GM23338 (cell line): ENCODE measurements around the gene SLC17A7. TPM values are rescaled to one million over a fixed set of nuclear protein-coding genes. Genes with fewer than 3 reads are reported as not detected.
A peak's percentile ranks its signal among the peaks of the same experiment; 100 is the strongest.

ENCODE experiments used
- ATAC-seq: fragments of 200-7000 bp; cut with Tn5 transposase; 3 replicates; pipeline ENCODE4 v1.9.1; 2020
- DNase-seq: peaks from one replicate; pipeline ENCODE4 v3.0.0-alpha.2; 2015; ENCODE audit warnings: low spot score
- H2AFZ ChIP-seq: fragments of 200-600 bp; sonication (generic); 2 replicates; pipeline ENCODE4 v1.8.0; 2016; ENCODE audit warnings: antibody characterized with exemption, mild to moderate bottlenecking, moderate library complexity
- H3F3A ChIP-seq: fragments of 200-600 bp; sonication (generic); replicated peaks from 2 replicates; pipeline ENCODE4 v1.8.0; 2017; ENCODE audit warnings: antibody characterized with exemption, mixed run types, low read depth
- H3K27ac ChIP-seq: fragments of 200-600 bp; sonication (generic); 2 replicates; pipeline ENCODE4 v1.6.1; 2016; ENCODE audit warnings: low read depth
- H3K27me3 ChIP-seq: fragments of 200-600 bp; sonication (generic); 2 replicates; pipeline ENCODE4 v1.8.0; 2016; ENCODE audit warnings: mild to moderate bottlenecking, mixed run types, moderate library complexity; ENCODE audit not compliant: insufficient read depth
- H3K36me3 ChIP-seq: fragments of 200-600 bp; sonication (generic); 2 replicates; pipeline ENCODE4 v1.8.0; 2016; ENCODE audit warnings: mild to moderate bottlenecking; ENCODE audit not compliant: insufficient read depth
- H3K4me1 ChIP-seq: fragments of 200-600 bp; sonication (generic); 2 replicates; pipeline ENCODE4 v1.8.0; 2016; ENCODE audit warnings: mild to moderate bottlenecking, moderate library complexity; ENCODE audit not compliant: insufficient read depth
- H3K4me2 ChIP-seq: fragments of 200-600 bp; sonication (generic); 2 replicates; pipeline ENCODE4 v1.7.1; 2017; ENCODE audit warnings: mixed run types
- H3K4me3 ChIP-seq: fragments of 200-600 bp; sonication (generic); 2 replicates; pipeline ENCODE4 v1.6.1; 2016; ENCODE audit warnings: mixed run types
- H3K79me2 ChIP-seq: fragments of 200-600 bp; sonication (generic); replicated peaks from 2 replicates; pipeline ENCODE4 v1.8.0; 2017; ENCODE audit warnings: mild to moderate bottlenecking; ENCODE audit not compliant: insufficient read depth
- H3K9me2 ChIP-seq: fragments of 200-600 bp; sonication (generic); 2 replicates; pipeline ENCODE4 v1.8.0; 2017; ENCODE audit not compliant: insufficient read depth
- H4K20me1 ChIP-seq: fragments of 200-600 bp; sonication (generic); replicated peaks from 2 replicates; pipeline ENCODE4 v1.8.0; 2017; ENCODE audit warnings: mild to moderate bottlenecking; ENCODE audit not compliant: insufficient read depth
- H3K27ac Mint-ChIP-seq: 2 replicates; pipeline ENCODE4 v1.8.0; 2020; ENCODE audit warnings: inconsistent platforms, mild to moderate bottlenecking, moderate library complexity, mixed read lengths
- H3K27me3 Mint-ChIP-seq: 3 replicates; pipeline ENCODE4 v1.8.0; 2022; ENCODE audit warnings: low read depth, mild to moderate bottlenecking, moderate library complexity, mixed read lengths, inconsistent platforms; ENCODE audit not compliant: insufficient read depth, poor library complexity
- H3K36me3 Mint-ChIP-seq: 3 replicates; pipeline ENCODE4 v1.8.0; 2021; ENCODE audit warnings: low read depth, mild to moderate bottlenecking, inconsistent platforms, moderate library complexity, mixed read lengths
- H3K4me1 Mint-ChIP-seq: 3 replicates; pipeline ENCODE4 v1.8.0; 2020; ENCODE audit warnings: mild to moderate bottlenecking, inconsistent platforms, mixed read lengths
- H3K4me3 Mint-ChIP-seq: 3 replicates; pipeline ENCODE4 v1.8.0; 2021; ENCODE audit warnings: moderate library complexity, mild to moderate bottlenecking, inconsistent platforms, mixed read lengths
- H3K9me3 Mint-ChIP-seq: 3 replicates; pipeline ENCODE4 v1.8.0; 2020; ENCODE audit warnings: moderate library complexity, mild to moderate bottlenecking, inconsistent platforms, mixed read lengths
- CREB1 ChIP-seq: fragments of 250-450 bp; sonication (Bioruptor Pico); IDR thresholded peaks from 2 replicates; pipeline ENCODE4 v1.5.0; 2020; ENCODE audit warnings: low read depth, mild to moderate bottlenecking, moderate library complexity
- EZH2phosphoT487 ChIP-seq: fragments of 200-600 bp; sonication (generic); IDR thresholded peaks from one replicate; pipeline ENCODE4 v1.8.1; 2018; ENCODE audit warnings: antibody characterized with exemption; ENCODE audit not compliant: unreplicated experiment
- POLR2AphosphoS5 ChIP-seq: IDR thresholded peaks from 2 replicates; pipeline ENCODE4 v1.6.1; 2016; ENCODE audit warnings: antibody characterized with exemption, low read depth
- ZNF462 ChIP-seq: fragments of 250-450 bp; sonication (Bioruptor Pico); IDR thresholded peaks from 2 replicates; pipeline ENCODE4 v1.5.0; 2020; ENCODE audit warnings: mild to moderate bottlenecking, moderate library complexity
- polyA plus RNA-seq: library from polyadenylated mRNA; unstranded; fragments of >200 nt; fragmentation: Nextera tagmentation; extraction: Ambion mirVana; gene quantifications from 2 replicates; pipeline ENCODE4 v1.2.1, GENCODE V29; 2016
- total RNA-seq: library from RNA; depleted of rRNA; stranded (reverse); fragments of >200 nt; shearing (Covaris generic); gene quantifications from 2 replicates; pipeline ENCODE4 v1.2.3, GENCODE V29; 2014
- TF ChIP-seq, protein P1 (sequence below): IDR thresholded peaks from 2 replicates; pipeline ENCODE4 v1.6.1; 2016; ENCODE audit warnings: antibody characterized with exemption

The SLC17A7 gene
- total and polyA plus RNA-seq, 2 experiments from 2014 or later = 0.90 to 1.5 TPM

GRCh38 chr19:49451430-49452181 lies 10.3 kb upstream of the SLC17A7 start, which contains the start of gene PIH1D1:
Gene PIH1D1, minus strand, starts transcription at chr19:49451814. Its CDS starts 240 bp downstream, at chr19:49451574.
- Mint-ChIP-seq H3K4me3 (peak within 1 kb of the TSS; percentile 95), H3K9me3 (peaks cover 9% of the 10 kb centered on the region; the same call in 2 of the 3 replicates), H3K36me3 (peaks cover 55% of the 10 kb centered on the region), H3K27me3 (peaks cover 31% of the 10 kb centered on the region), H3K27ac (peak within 1 kb of the TSS; percentile 99), H3K4me1 (peaks cover 21% of the 10 kb centered on the region)
- Histone ChIP-seq H3K4me3 (peak within 1 kb of the TSS; percentile 85), H3K9me2 (no peaks in the 10 kb centered on the region), H3K4me2 (peak within 1 kb of the TSS; percentile 75), H3K79me2 (peaks cover 30% of the 10 kb centered on the region), H3K27ac (peak within 1 kb of the TSS; percentile 93), H2AFZ (no peak within 1 kb of the TSS), H3K4me1 (peaks cover 21% of the 10 kb centered on the region; the same call in 1 of the 2 replicates), H3K27me3 (no peaks in the 10 kb centered on the region), H4K20me1 (peaks cover 8% of the 10 kb centered on the region; the same call in 1 of the 2 replicates), H3F3A (peaks cover 22% of the 10 kb centered on the region; the same call in 1 of the 2 replicates), H3K36me3 (peaks cover 4% of the 10 kb centered on the region; the same call in 1 of the 2 replicates)
- ATAC-seq (peak; percentile 68), DNase-seq (peak; percentile 100)
- TF ChIP-seq POLR2AphosphoS5 (peak; percentile 97), EZH2phosphoT487 (no peak), CREB1 (CRISPR knock-in tag) (0 out of 2 replicates have a peak, but pooled peaks have one; percentile 45)
- TF ChIP-seq, protein P1, sequence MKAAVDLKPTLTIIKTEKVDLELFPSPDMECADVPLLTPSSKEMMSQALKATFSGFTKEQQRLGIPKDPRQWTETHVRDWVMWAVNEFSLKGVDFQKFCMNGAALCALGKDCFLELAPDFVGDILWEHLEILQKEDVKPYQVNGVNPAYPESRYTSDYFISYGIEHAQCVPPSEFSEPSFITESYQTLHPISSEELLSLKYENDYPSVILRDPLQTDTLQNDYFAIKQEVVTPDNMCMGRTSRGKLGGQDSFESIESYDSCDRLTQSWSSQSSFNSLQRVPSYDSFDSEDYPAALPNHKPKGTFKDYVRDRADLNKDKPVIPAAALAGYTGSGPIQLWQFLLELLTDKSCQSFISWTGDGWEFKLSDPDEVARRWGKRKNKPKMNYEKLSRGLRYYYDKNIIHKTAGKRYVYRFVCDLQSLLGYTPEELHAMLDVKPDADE = peak; percentile 92

DNA sequence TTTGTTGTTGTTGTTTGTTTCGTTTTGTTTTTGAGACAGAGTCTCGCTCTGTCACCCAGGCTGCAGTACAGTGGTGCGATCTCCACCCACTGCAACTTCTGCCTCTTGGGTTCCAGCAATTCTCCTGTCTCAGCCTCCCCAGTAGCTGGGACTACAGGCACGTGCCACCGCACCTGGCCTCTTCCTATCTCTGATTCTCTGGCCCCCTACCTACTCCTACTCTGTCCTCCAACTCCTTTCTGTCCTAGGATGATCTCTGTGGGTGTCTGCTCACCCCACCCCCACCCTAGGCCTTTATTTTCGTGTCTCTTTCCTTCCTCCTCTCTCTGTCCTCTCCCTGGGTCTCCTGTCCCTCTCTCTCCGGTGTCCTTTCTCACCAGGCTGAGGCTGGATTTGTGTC lies 9.1 kb upstream of the SLC17A7 start:
- 0 out of 2 replicates have a peak overlapping the region, but pooled peaks have one; percentile 32 for H3K27ac ChIP-seq
- no peak for DNase-seq

More for the DNA sequence above, 9.1 kb upstream of the SLC17A7 start:
- no peaks in the 10 kb centered on the region for H3K9me2 ChIP-seq
- no peak for TF ChIP-seq ZNF462 (CRISPR knock-in tag)
- H3K9me3 Mint-ChIP-seq = peaks cover 9% of the 10 kb centered on the region; the same call in 2 of the 3 replicates
- peaks cover 8% of the 10 kb centered on the region; the same call in 1 of the 2 replicates for H4K20me1 ChIP-seq
- H2AFZ ChIP-seq = no peak overlapping the region
- no peak overlapping the region; the same call in 1 of the 2 replicates for H3K27ac Mint-ChIP-seq
- H3K4me3 Mint-ChIP-seq = peak overlapping the region; percentile 95
- peaks cover 20% of the 10 kb centered on the region for H3K79me2 ChIP-seq
- peaks cover 23% of the 10 kb centered on the region for H3K4me1 Mint-ChIP-seq
- H3K36me3 ChIP-seq = peaks cover 4% of the 10 kb centered on the region; the same call in 1 of the 2 replicates
- peak overlapping the region; percentile 66 for H3K4me3 ChIP-seq
- H3F3A ChIP-seq = peaks cover 22% of the 10 kb centered on the region; the same call in 1 of the 2 replicates
- no peaks in the 10 kb centered on the region for H3K27me3 ChIP-seq
- H3K27me3 Mint-ChIP-seq = peaks cover 36% of the 10 kb centered on the region
- H3K4me1 ChIP-seq = peaks cover 21% of the 10 kb centered on the region; the same call in 1 of the 2 replicates
- peaks cover 54% of the 10 kb centered on the region for H3K36me3 Mint-ChIP-seq
- peak overlapping the region; percentile 75 for H3K4me2 ChIP-seq
- ATAC-seq = no peak
